ENCODE results near the gene USP35. TPM values are rescaled to one million over a fixed set of nuclear protein-coding genes. Genes with fewer than 3 reads are reported as not detected.
A peak's percentile ranks its signal among the peaks of the same experiment; 100 is the strongest.

The USP35 gene
- total RNA-seq, 1 experiment from 2014 or later = 11.3 TPM

- no peaks in the 10 kb centered on the region for H3K9me3 Mint-ChIP-seq (ENCODE audit: unreplicated experiment)
- no peak overlapping the region for H3K4me3 Mint-ChIP-seq (ENCODE audit: unreplicated experiment)
- no peaks in the 10 kb centered on the region for H3K9me3 ChIP-seq
- no peaks in the 10 kb centered on the region for H3K27me3 ChIP-seq (replicated peaks; ENCODE audit: control insufficient read depth, insufficient read depth, low read length)
- H3K4me1 ChIP-seq = peaks cover 3% of the 10 kb centered on the region; the same call in 1 of the 2 replicates
- H3K27ac Mint-ChIP-seq (ENCODE audit: unreplicated experiment) = peak overlapping the region; percentile 25
- ChIA-PET CTCF (no interaction called here), POLR2A (no interaction called here)
- TF ChIP-seq, protein P1, sequence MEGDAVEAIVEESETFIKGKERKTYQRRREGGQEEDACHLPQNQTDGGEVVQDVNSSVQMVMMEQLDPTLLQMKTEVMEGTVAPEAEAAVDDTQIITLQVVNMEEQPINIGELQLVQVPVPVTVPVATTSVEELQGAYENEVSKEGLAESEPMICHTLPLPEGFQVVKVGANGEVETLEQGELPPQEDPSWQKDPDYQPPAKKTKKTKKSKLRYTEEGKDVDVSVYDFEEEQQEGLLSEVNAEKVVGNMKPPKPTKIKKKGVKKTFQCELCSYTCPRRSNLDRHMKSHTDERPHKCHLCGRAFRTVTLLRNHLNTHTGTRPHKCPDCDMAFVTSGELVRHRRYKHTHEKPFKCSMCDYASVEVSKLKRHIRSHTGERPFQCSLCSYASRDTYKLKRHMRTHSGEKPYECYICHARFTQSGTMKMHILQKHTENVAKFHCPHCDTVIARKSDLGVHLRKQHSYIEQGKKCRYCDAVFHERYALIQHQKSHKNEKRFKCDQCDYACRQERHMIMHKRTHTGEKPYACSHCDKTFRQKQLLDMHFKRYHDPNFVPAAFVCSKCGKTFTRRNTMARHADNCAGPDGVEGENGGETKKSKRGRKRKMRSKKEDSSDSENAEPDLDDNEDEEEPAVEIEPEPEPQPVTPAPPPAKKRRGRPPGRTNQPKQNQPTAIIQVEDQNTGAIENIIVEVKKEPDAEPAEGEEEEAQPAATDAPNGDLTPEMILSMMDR (IDR thresholded peaks at IDR 0.05; ENCODE audit: insufficient read depth in 1 of 2, low read depth in 1 of 2, low read length in 1 of 2, severe bottlenecking in 1 of 2, unreplicated experiment in 1 of 2) = no peak
- H3K27me3 Mint-ChIP-seq (ENCODE audit: insufficient read depth, unreplicated experiment) = no peaks in the 10 kb centered on the region
- H3K36me3 ChIP-seq (ENCODE audit: control insufficient read depth, insufficient read depth, low read length) = no peaks in the 10 kb centered on the region
- no peaks in the 10 kb centered on the region for H3K4me1 Mint-ChIP-seq (ENCODE audit: low read depth, unreplicated experiment)
- no peak overlapping the region for H3K4me3 ChIP-seq (ENCODE audit: low read depth, low read length)
- intact Hi-C loops (cut with micrococcal nuclease; ENCODE audit: unreplicated experiment) = no loop called here
- no peak for DNase-seq
- H3K36me3 Mint-ChIP-seq (ENCODE audit: insufficient read depth, unreplicated experiment) = peaks cover 72% of the 10 kb centered on the region
- BruUV-seq (replicated peaks) = no TSS peak
Observed at GRCh38 chr11:78207532-78208256, 19.0 kb downstream of the USP35 start.

GRCh38 chr11:78208257-78209165 lies 19.8 kb downstream of the USP35 start:
- BruUV-seq (replicated peaks) = no TSS peak
- TF ChIP-seq, protein P1 (IDR thresholded peaks at IDR 0.05; ENCODE audit: insufficient read depth in 1 of 2, low read depth in 1 of 2, low read length in 1 of 2, severe bottlenecking in 1 of 2, unreplicated experiment in 1 of 2) = no peak

DNA sequence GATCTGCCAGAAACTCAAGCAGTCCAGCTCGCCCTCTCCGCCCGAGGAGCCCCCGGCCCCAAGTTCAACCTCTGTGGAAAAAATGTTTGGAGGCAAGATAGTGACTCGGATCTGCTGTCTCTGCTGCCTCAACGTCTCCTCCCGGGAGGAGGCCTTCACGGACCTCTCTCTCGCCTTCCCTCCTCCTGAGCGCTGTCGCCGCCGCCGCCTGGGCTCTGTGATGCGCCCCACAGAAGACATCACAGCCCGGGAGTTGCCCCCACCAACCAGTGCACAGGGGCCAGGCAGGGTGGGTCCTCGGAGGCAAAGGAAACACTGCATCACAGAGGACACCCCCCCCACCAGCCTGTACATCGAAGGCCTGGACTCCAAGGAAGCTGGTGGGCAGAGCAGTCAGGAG lies 20.8 kb downstream of the USP35 start:
- TF ChIP-seq, protein P1 (IDR thresholded peaks at IDR 0.05; ENCODE audit: insufficient read depth in 1 of 2, low read depth in 1 of 2, low read length in 1 of 2, severe bottlenecking in 1 of 2, unreplicated experiment in 1 of 2) = no peak

More at GRCh38 chr11:78208257-78209165, 19.8 kb downstream of the USP35 start:
- Mint-ChIP-seq H3K4me1 (ENCODE audit: low read depth, unreplicated experiment) (no peaks in the 10 kb centered on the region), H3K9me3 (ENCODE audit: unreplicated experiment) (no peaks in the 10 kb centered on the region), H3K36me3 (ENCODE audit: insufficient read depth, unreplicated experiment) (peaks cover 70% of the 10 kb centered on the region), H3K27me3 (ENCODE audit: insufficient read depth, unreplicated experiment) (no peaks in the 10 kb centered on the region), H3K27ac (ENCODE audit: unreplicated experiment) (peak overlapping the region; percentile 7), H3K4me3 (ENCODE audit: unreplicated experiment) (no peak overlapping the region)
- Histone ChIP-seq H3K27me3 (replicated peaks; ENCODE audit: control insufficient read depth, insufficient read depth, low read length) (no peaks in the 10 kb centered on the region), H3K9me3 (no peaks in the 10 kb centered on the region), H3K36me3 (ENCODE audit: control insufficient read depth, insufficient read depth, low read length) (no peaks in the 10 kb centered on the region), H3K4me3 (ENCODE audit: low read depth, low read length) (no peak overlapping the region), H3K4me1 (no peaks in the 10 kb centered on the region)
- no peak for DNase-seq
- intact Hi-C loops (cut with micrococcal nuclease; ENCODE audit: unreplicated experiment) = no loop called here
- CTCF ChIA-PET = no interaction called here
- POLR2A ChIA-PET = no interaction called here

More for the DNA sequence above, 20.8 kb downstream of the USP35 start:
- Mint-ChIP-seq H3K4me1 (ENCODE audit: low read depth, unreplicated experiment) (no peaks in the 10 kb centered on the region), H3K27me3 (ENCODE audit: insufficient read depth, unreplicated experiment) (no peaks in the 10 kb centered on the region), H3K36me3 (ENCODE audit: insufficient read depth, unreplicated experiment) (peaks cover 70% of the 10 kb centered on the region), H3K9me3 (ENCODE audit: unreplicated experiment) (no peaks in the 10 kb centered on the region), H3K27ac (ENCODE audit: unreplicated experiment) (peak overlapping the region; percentile 29), H3K4me3 (ENCODE audit: unreplicated experiment) (no peak overlapping the region)
- no peak overlapping the region for H3K4me3 ChIP-seq (ENCODE audit: low read depth, low read length)
- intact Hi-C loops (cut with micrococcal nuclease; ENCODE audit: unreplicated experiment) = no loop called here
- DNase-seq = no peak
- ChIA-PET CTCF (no interaction called here), POLR2A (interaction anchor here (0.5 kb wide), 1 partner anchor 171 kb away, joined by 6 read pairs; no protein-coding TSS in a partner anchor)
- H3K9me3 ChIP-seq = no peaks in the 10 kb centered on the region
- no TSS peak for BruUV-seq (replicated peaks)
- H3K27me3 ChIP-seq (replicated peaks; ENCODE audit: control insufficient read depth, insufficient read depth, low read length) = no peaks in the 10 kb centered on the region
- H3K4me1 ChIP-seq = no peaks in the 10 kb centered on the region
- H3K36me3 ChIP-seq (ENCODE audit: control insufficient read depth, insufficient read depth, low read length) = no peaks in the 10 kb centered on the region
